AG20443 (cell line): ENCODE measurements around the gene NUDCD3.

Experiments
- DNase-seq: peaks from one replicate; pipeline ENCODE4 v3.0.0; 2012; ENCODE audit warnings: low spot score, mixed read lengths

NUDCD3 gene

DNA sequence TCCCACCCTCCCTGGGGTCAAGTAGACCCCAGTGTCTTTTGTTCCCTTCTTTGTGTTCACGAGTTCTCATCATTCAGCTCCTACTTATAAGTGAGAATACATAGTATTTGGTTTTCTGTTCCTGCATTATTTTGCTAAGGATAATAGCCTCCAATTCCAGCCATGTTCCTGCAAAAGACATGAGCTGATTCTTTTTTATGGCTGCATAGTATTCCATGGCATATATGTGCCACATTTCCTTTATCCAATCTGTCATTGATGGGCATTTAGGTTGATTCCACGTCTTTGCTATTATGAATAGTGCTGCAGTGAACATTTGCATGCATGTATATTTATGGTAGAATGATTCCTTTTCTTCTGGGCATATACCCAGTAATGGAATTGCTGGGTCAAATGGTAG, 136.8 kb downstream of the NUDCD3 start:
- DNase-seq, result no peak

DNA sequence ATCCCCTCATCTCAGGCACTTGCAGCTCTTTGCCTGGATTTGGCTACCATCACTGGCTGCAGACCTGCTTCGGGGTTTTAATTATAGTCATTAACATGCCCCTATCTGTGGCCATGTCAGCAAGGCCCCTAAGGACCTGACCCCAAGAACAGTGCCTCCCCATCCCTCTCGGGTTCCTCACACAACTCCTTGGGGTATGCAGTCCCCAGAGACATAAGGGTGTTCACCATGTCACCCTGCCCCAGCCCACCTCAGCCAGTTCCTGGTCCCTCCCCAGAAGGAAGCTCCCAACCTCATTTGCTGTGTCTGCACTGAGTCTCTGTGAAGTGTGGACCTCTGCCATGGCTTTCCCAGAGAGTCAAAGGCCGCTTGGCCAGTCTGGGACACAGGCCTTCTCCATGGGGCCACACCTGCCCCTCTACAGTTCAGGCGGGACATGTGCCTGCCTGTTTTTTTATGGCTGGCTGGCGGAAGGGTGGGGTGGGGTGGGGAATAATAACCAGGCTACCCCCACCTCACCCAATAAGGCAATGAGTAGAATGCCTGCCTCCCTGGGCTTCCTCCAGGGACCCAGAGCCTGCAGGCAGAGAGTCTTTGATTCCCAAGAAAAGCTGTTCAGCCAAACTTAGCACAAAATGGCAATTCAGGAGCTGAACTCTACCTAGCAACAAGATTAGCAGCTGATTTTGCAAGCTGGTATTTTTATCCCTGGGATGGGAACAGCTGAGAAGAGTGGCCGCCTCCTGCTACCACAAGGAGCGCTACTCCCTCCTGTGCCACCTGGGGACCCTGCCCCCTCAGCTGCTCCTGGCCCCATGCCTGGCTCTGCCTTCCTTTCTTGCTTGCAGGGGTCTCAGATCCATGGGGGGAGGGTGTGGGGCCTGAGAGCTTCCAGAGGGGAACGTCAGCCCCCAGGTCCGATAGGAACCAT, 141.3 kb downstream of the NUDCD3 start:
- no peak for DNase-seq

DNA sequence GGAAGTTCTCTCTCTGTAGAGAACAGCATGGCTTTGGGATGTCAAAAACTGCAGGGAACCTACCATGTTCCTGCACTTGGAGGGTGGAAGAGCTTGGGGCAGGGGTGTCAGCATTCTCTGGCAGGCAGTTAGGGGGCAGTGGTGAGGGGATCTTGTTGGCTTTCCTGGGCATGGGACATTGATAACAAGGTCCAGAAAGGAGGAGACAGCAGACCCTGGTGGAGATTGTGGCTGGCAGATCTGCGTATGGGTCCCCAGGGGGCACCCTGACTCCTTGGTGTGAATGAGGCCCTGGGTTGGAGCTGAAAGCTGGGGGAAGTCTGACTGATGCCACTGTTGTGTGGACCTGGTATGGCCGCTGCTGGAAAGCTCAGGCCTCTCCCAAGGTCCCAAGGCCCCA, 142.2 kb downstream of the NUDCD3 start:
- DNase-seq, result peak; percentile 63

DNA sequence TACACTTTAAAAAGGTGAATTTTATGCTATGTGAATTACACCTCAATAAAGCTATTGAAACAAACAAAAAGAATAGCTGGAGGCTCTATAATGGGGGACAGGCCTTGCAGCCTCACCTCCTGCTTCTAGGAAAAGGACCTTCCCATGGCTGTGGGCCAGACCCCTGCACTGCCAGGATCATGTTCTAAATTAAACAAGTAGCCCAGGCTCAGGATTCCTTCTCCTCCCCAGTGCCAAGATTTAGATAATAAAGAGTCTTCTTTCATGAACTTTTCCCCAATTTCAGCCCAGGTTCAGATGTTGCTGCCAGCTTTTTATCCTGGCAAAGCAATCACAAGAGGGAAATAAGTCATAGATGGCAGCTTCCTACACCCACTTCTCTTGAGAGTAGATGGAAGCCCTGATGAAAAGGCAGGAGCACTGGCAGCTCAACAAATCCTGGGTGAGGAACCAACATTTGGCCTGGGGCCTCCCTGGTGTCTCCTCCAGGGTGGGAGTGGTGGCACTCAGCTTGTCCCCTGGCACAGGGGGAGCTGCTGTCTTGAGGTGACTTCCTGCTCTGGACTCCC, 142.8 kb downstream of the NUDCD3 start:
- DNase-seq, result no peak

DNA sequence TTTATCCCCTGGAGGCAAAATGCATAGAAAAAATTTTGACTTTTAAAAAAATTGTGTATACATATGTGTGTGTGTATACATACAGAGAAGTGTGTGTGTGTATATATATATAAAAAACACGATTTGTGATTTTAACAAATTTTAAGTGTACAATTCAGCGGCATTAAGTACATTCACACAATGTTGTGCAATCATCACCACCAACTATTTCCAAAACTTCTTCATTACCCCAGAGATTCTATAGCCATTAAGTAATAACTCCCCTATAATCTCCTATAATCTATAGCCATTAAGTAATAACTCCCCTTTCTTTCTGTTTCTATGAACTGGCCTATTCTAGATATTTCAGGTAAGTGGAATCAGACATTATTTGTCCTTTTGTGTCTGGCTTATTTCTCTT, 144.4 kb downstream of the NUDCD3 start:
- no peak for DNase-seq

DNA sequence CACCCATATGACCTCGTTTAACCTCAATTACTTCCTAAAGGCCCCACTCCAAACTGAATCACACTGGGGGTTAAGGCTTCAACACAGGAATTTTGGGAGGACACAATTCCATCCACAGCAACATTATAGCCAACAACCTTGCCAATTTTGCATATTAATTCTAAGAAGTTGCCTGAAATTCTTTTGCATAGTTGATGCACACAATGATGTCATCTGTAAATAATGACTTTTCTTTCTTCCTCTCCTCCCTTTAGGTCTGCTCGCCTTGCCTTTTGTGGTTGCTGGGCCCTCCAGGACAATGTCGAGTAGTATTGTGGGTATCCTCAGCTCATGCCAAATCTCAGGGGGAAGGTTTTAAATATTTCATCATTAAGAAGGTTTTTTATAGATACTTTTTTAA, 149.1 kb downstream of the NUDCD3 start:
- no peak for DNase-seq

DNA sequence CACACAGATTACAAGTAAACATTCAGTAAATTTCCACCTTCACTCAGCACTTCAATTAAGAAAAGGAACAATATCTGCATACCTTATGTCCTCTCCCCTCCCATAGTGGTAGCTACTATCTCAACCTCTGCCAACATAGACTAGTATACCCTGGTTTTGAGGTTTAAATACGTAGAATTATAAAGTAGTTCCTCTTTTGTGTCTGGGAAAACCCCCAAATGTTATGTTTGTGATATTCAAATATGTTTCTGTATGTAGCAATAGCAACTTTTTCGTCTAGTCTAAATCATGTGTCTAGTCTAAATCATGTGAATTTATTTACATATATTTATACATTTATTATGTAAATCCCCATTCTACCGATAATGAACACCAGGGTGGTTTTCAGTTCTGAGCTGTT, 151.9 kb downstream of the NUDCD3 start:
- no peak for DNase-seq

DNA sequence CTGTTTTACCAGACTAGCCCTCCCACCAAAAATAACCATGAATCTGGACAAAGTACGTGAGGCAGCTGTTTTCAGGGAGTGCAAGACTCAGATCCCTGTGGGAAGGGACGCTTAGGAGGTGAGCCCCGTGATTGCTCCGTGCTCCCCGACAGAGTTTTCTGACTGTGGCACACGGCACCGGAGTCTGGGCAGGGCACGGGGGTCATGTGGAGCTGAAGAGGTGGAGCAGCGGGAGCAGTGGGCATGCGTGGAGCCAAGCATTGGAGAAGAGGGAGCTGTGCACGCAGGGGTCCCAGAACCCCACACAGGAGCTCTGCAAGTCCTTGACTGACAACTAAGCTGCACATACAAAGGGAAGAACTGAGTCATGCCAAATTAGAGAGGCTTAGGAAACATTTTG, 154.0 kb downstream of the NUDCD3 start:
- DNase-seq, result no peak

DNA sequence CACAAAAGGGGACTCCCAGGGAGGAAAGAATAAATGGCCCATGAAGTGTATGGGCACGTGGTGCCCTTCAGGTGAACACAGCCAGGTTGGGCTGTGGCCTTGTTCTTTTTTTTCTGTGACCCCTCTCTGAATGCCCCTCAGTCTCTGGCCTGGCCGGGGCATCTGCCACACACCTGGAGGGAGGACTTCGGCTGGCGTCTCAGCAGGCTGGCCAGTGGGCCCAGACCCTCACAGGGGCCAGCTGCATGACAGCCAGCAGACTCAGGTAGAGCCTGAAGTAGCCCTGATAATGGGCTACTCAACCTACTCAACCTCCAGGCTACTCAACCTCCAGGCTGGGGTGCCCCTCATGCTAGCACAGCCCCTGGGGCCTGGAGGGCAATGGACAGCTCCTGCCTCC, 155.3 kb downstream of the NUDCD3 start:
- DNase-seq, result no peak

DNA sequence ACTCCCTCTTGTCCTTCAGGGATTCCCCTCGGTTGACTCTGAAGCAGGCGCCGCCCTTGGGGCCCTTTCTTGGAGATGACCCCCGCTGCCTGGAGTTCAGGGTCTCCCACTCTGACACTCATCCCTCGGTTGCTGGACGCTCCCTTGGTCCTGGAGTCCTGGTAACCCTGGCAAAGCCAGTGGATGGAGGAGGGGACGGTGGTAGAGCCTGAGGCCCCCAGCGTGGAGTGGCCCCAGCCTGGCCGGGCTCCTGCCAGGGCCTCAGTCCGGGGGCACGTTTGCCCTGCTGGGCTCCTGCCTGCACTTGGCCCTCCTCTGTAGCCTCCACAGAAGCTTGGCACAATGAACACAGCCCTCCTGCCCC, 155.7 kb downstream of the NUDCD3 start:
- DNase-seq, result no peak

DNA sequence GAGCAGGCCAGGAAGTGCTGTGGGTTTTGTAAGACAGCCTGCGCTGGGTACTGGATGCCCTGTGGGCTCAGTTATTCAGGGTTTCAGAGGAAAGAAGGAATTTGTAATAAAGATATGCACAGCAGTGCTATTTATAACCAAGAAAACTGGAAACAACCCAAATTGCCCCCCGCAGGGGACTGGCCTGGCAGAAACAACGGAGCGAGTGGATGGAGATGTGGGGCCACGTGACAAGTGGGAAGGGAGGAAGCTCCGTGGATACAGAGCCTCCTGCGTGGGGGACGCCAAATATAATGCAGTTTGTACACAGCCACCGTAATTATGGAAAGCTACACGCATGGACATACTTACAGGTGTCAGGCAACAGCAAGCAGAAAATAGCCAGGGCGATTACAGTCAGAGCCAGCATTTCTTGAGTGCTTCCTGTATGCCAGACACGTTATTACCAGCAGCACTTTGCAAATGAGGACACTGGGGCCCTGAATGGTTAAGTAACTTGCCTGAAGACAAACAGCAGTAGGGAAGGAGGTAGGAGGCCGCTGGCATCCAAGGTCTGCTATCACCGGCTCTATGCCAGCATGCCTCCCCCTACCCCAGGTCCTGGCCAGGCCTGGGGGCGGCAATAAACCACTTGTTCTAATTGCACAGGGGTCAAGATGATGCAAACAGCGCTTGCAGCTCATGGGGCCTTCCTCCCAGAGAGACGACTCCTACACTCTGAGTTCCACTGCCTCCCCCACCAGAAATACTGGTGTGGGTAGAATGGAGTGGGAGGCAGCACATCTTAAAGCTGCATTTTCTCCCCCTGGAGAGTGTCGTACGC, 156.3 kb downstream of the NUDCD3 start:
- no peak for DNase-seq

DNA sequence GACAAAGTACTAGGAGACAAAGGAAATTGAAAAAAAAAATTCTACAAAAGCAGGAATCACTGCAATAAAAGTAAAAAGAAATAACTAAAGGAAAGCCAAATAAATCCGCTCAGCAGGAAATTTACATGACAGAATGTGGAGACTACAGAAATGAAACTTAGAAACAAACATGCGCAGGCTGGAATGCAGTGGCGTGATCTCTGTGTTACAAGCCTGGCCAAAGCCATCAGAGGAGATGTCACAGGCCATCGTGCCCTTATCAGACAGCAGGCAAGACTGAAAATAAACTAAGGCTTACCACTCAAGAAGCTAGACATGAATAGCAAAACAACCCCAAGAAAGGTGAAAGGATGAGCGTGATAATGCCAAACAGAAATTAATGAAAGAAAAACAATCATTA, 158.8 kb downstream of the NUDCD3 start:
- DNase-seq, result no peak

DNA sequence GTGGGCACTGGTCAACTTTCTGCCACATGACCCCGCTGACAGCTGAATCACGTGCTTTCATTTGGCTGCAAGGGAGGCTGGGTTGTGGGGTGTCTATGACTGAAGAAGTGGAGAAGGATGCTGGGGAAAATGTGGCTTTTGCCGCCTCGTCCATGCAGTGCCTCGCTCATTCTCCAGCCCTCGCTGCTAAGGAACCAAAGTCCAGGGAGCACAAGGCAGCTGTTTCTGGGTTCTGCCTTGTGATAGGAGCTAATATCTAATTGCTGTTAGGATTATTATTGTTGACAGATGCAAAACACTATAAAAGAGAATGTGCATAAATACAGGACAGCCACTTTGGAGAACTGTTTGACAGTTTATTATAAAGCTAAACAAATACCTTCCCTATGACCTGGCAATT, 160.1 kb downstream of the NUDCD3 start:
- DNase-seq, result no peak

DNA sequence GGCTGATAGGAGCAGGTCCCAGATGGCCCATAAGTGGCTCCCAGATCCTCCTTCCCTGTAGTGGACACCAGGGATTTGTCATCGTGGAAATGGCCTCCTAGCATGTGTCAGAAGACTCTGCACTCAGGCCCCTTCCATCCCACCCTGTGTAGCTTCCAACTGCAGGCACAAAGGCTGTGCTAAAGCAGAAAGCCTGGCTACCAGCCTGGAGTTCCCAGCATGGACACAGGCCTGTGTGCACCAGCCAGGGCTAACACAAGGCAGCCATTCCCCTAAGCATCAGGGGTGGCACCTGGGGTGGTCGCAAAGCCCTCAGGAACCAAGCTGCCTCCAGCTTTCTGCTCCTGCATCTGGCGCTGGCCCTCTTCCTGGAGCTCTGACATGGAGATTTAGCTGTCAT, 160.6 kb downstream of the NUDCD3 start:
- no peak for DNase-seq
